CD14-positive monocyte (primary cell): ENCODE measurements around the gene CDCA8. TPM values are rescaled to one million over a fixed set of nuclear protein-coding genes. Genes with fewer than 3 reads are reported as not detected.

Source experiments
- DNase-seq, 3 donors: peaks; one replicate each; pipeline ENCODE4 v3.0.0-alpha.2; 2011 to 2022
- H2AFZ ChIP-seq: 2 replicates; pipeline ENCODE4 v1.6.0; 2012; ENCODE audit warnings: mild to moderate bottlenecking, low read depth, low read length, inconsistent platforms; ENCODE audit not compliant: insufficient read depth, poor library complexity, severe bottlenecking
- H3K27ac ChIP-seq, 2 donors: 1 replicate in 1 of 2; 2 replicates in 1 of 2; pipeline ENCODE4 v1.5.1; 2012 to 2013; ENCODE audit warnings: low read length in 2 of 2, control low read depth in 1 of 2, inconsistent platforms in 1 of 2, low read depth in 1 of 2, mild to moderate bottlenecking in 1 of 2
- H3K27me3 ChIP-seq, 2 donors: one replicate each; pipeline versions ENCODE4 v1.6.0 to v1.6.1; 2011 to 2013; ENCODE audit warnings: low read length in 2 of 2; ENCODE audit not compliant: control insufficient read depth in 2 of 2, insufficient read depth in 2 of 2
- H3K36me3 ChIP-seq, 2 donors: replicated peaks in 1 of 2; 1 replicate in 1 of 2; 2 replicates in 1 of 2; pipeline versions ENCODE4 v1.5.1 to v1.6.1; 2012 to 2013; ENCODE audit warnings: low read length in 2 of 2, control low read depth in 1 of 2, inconsistent platforms in 1 of 2, mild to moderate bottlenecking in 1 of 2; ENCODE audit not compliant: insufficient read depth in 2 of 2, control insufficient read depth in 1 of 2
- H3K4me1 ChIP-seq, 2 donors: 1 replicate in 1 of 2; 2 replicates in 1 of 2; pipeline versions ENCODE4 v1.5.1 to v1.6.1; 2012 to 2013; ENCODE audit warnings: low read length in 2 of 2, control low read depth in 1 of 2, inconsistent platforms in 1 of 2, mild to moderate bottlenecking in 1 of 2, moderate library complexity in 1 of 2; ENCODE audit not compliant: insufficient read depth in 2 of 2, control insufficient read depth in 1 of 2
- H3K4me2 ChIP-seq: replicated peaks from 2 replicates; pipeline ENCODE3; 2012; ENCODE audit warnings: low read length, moderate library complexity, mild to moderate bottlenecking; ENCODE audit not compliant: poor library complexity, severe bottlenecking; ENCODE audit errors: extremely low read depth
- H3K4me3 ChIP-seq, 3 experiments: fragments of 200-600 bp in 1 of 3; sonication (generic) in 1 of 3; replicated peaks in 1 of 3; 1 replicate in 2 of 3; 2 replicates in 1 of 3; pipeline ENCODE4 v1.5.1; 2011 to 2013; ENCODE audit warnings: low read length in 3 of 3, mild to moderate bottlenecking in 3 of 3, control low read depth in 2 of 3, low read depth in 2 of 3, inconsistent platforms in 1 of 3, moderate library complexity in 1 of 3
- H3K79me2 ChIP-seq: 2 replicates; pipeline ENCODE4 v1.6.0; 2012; ENCODE audit warnings: mild to moderate bottlenecking, control low read depth, inconsistent platforms, low read length, moderate library complexity; ENCODE audit not compliant: insufficient read depth
- H3K9ac ChIP-seq: 2 replicates; pipeline ENCODE4 v1.6.0; 2017; ENCODE audit warnings: low read length, mild to moderate bottlenecking; ENCODE audit not compliant: insufficient read depth, poor library complexity, severe bottlenecking
- H3K9me3 ChIP-seq, 2 donors: replicated peaks in 1 of 2; 1 replicate in 1 of 2; 2 replicates in 1 of 2; pipeline versions ENCODE4 v1.5.1 to v1.6.1; 2012 to 2013; ENCODE audit warnings: low read length in 2 of 2, control low read depth in 1 of 2; ENCODE audit not compliant: control insufficient read depth in 1 of 2, insufficient read depth in 1 of 2
- H4K20me1 ChIP-seq: 2 replicates; pipeline ENCODE4 v1.6.0; 2012; ENCODE audit warnings: mild to moderate bottlenecking, low read length, control low read depth, moderate library complexity; ENCODE audit not compliant: insufficient read depth
- H3K27ac Mint-ChIP-seq, 7 donors: one replicate each; pipeline ENCODE4 v1.8.0; 2020; ENCODE audit warnings: mild to moderate bottlenecking in 7 of 7, mixed read lengths in 7 of 7, moderate library complexity in 6 of 7, inconsistent platforms in 2 of 7
- H3K27me3 Mint-ChIP-seq, 3 donors: one replicate each; pipeline ENCODE4 v1.8.0; 2021 to 2022; ENCODE audit warnings: low read depth in 3 of 3, mild to moderate bottlenecking in 3 of 3, mixed read lengths in 3 of 3, moderate library complexity in 3 of 3, inconsistent platforms in 1 of 3
- H3K36me3 Mint-ChIP-seq, 2 donors: one replicate each; pipeline ENCODE4 v1.8.0; 2020; ENCODE audit warnings: mixed read lengths in 2 of 2, inconsistent platforms in 1 of 2, mild to moderate bottlenecking in 1 of 2
- H3K4me1 Mint-ChIP-seq: one replicate; pipeline ENCODE4 v1.8.0; 2020; ENCODE audit warnings: mild to moderate bottlenecking, mixed read lengths
- H3K4me3 Mint-ChIP-seq, 2 donors: one replicate each; pipeline ENCODE4 v1.8.0; 2020; ENCODE audit warnings: mild to moderate bottlenecking in 2 of 2, mixed read lengths in 2 of 2, moderate library complexity in 1 of 2
- H3K9me3 Mint-ChIP-seq, 7 donors: one replicate each; pipeline ENCODE4 v1.8.0; 2020 to 2022; ENCODE audit warnings: mixed read lengths in 7 of 7, mild to moderate bottlenecking in 6 of 7, moderate library complexity in 6 of 7, inconsistent platforms in 2 of 7
- CTCF ChIP-seq: fragments of 200-600 bp; IDR thresholded peaks from one replicate; pipeline ENCODE4 v1.8.0; 2022; ENCODE audit warnings: antibody characterized with exemption, mild to moderate bottlenecking
- WGBS: methylation state at CpG from one replicate; pipeline ENCODE4 v1.1.5; 2013; ENCODE audit warnings: missing lambda C conversion rate; ENCODE audit not compliant: insufficient coverage; 5-methylcytosine and 5-hydroxymethylcytosine counted together
- intact Hi-C, 2 donors: fragments of 100-400 bp; cut with micrococcal nuclease; formaldehyde crosslinking; loops; one replicate each; pipeline versions ENCODE4 v1.15.0 to v1.15.1; 2023
- polyA plus RNA-seq, 3 donors: library from polyadenylated mRNA; depleted of rRNA in 1 of 3; unstranded in 2 of 3; stranded (reverse) in 1 of 3; fragments of 300-500 nt in 2 of 3; fragments of >200 nt in 1 of 3; fragmentation: Illumina TruSeq in 2 of 3; gene quantifications; 1 replicate in 2 of 3; 2 replicates in 1 of 3; pipeline ENCODE4 v1.2.3, GENCODE V29; 2012 to 2021

The CDCA8 gene
- polyA plus RNA-seq, 3 donors = 0.09 to 0.67 (median 0.60) TPM

- H3K4me1 Mint-ChIP-seq = no peaks in the 10 kb centered on the region
- 81% methylated on average over 4 of the region's 4 CpGs for WGBS
- H3K4me3 Mint-ChIP-seq = peak overlapping the region in 1 of 2 donors; percentile 35
- Histone ChIP-seq H3K36me3 (peaks cover 7 to 24% of the 10 kb centered on the region in 2 donors), H3K4me1 (no peaks in the 10 kb centered on the region), H3K4me3 (no peak overlapping the region), H3K9me3 (no peaks in the 10 kb centered on the region), H3K4me2 (no peak overlapping the region), H3K27me3 (no peaks in the 10 kb centered on the region), H3K9ac (no peak overlapping the region), H3K79me2 (no peaks in the 10 kb centered on the region), H3K27ac (no peak overlapping the region), H2AFZ (no peak overlapping the region), H4K20me1 (no peaks in the 10 kb centered on the region)
- H3K27me3 Mint-ChIP-seq = peaks cover 3 to 8% (median 7%) of the 10 kb centered on the region in 3 donors
- H3K27ac Mint-ChIP-seq = no peak overlapping the region
- intact Hi-C loops = no loop called here
- TF ChIP-seq CTCF = no peak
- DNase-seq = no peak
- H3K9me3 Mint-ChIP-seq = no peaks in the 10 kb centered on the region
- H3K36me3 Mint-ChIP-seq = peaks cover 12 to 16% of the 10 kb centered on the region in 2 donors
These were observed 22.4 kb downstream of the CDCA8 start for GRCh38 chr1:37714689-37715088.

DNA sequence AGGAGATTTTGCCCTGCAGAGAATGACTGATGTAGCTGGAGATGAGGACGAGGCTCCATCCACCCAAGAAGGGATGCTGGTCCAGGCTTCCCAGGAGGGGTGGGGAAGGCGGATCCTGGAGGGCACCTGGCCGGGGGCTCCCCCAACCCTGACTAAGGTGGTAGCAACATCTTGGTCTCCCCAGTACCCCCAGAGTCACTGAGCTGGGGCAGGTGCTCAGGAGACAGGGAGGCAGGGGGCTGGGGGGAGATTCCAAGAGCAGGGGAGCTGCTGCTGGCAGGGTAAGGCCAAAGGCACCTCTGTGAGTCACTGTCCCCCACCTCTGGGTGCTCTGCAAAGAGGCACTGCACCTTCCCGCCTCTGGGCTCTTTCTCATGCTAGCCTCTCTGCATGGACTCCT, 24.0 kb downstream of the CDCA8 start:
- no peak overlapping the region for H3K27ac ChIP-seq
- H3K4me1 Mint-ChIP-seq = no peaks in the 10 kb centered on the region
- TF ChIP-seq CTCF = no peak
- H3K9me3 ChIP-seq = no peaks in the 10 kb centered on the region
- H3K9ac ChIP-seq = no peak overlapping the region
- DNase-seq = no peak
- H3K27ac Mint-ChIP-seq = no peak overlapping the region
- no peak overlapping the region for H3K4me3 Mint-ChIP-seq
- intact Hi-C loops = no loop called here
- no peaks in the 10 kb centered on the region for H3K4me1 ChIP-seq
- 86% methylated on average over 2 of the region's 4 CpGs for WGBS
- no peak overlapping the region for H3K4me3 ChIP-seq
- H3K27me3 ChIP-seq = no peaks in the 10 kb centered on the region
- H3K27me3 Mint-ChIP-seq = peaks cover 3 to 8% (median 7%) of the 10 kb centered on the region in 3 donors
- H3K9me3 Mint-ChIP-seq = no peaks in the 10 kb centered on the region
- H4K20me1 ChIP-seq = no peaks in the 10 kb centered on the region
- no peak overlapping the region for H2AFZ ChIP-seq
- peaks cover 0 to 7% of the 10 kb centered on the region in 2 donors for H3K36me3 ChIP-seq
- H3K79me2 ChIP-seq = no peaks in the 10 kb centered on the region
- no peak overlapping the region for H3K4me2 ChIP-seq
- peaks cover 5 to 8% of the 10 kb centered on the region in 2 donors for H3K36me3 Mint-ChIP-seq
